ENCODE data around the gene PET100.

DNA sequence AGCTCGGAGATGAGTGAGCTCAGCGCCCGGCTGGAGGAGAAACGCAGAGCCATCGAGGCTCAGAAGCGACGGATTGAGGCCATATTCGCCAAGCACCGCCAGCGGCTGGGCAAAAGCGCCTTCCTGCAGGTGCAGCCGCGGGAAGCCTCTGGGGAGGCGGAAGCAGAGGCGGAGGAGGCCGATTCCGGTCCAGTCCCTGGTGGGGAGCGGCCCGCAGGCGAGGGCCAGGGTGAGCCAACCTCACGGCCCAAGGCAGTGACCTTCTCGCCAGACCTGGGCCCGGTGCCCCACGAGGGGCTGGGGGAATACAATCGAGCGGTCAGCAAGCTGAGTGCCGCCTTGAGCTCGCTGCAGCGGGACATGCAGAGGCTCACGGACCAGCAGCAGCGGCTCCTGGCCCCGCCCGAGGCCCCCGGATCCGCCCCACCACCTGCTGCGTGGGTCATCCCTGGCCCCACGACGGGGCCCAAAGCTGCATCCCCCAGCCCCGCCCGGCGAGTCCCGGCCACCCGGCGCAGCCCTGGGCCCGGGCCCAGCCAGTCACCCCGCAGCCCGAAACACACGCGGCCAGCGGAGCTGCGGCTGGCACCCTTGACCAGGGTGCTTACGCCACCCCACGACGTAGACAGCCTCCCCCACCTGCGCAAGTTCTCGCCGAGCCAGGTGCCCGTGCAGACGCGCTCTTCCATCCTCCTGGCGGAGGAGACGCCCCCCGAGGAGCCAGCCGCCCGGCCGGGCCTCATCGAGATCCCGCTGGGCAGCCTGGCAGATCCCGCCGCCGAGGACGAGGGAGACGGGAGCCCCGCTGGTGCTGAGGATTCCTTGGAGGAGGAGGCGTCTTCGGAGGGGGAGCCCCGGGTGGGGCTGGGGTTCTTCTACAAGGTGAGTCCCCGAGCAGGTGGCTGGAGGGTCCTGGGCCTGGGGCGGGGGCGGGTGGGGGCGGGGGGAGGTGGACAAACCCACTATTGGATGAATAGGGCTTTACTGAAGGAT lies 17.0 kb upstream of the PET100 start:
- TF ChIP-seq, protein P1, sequence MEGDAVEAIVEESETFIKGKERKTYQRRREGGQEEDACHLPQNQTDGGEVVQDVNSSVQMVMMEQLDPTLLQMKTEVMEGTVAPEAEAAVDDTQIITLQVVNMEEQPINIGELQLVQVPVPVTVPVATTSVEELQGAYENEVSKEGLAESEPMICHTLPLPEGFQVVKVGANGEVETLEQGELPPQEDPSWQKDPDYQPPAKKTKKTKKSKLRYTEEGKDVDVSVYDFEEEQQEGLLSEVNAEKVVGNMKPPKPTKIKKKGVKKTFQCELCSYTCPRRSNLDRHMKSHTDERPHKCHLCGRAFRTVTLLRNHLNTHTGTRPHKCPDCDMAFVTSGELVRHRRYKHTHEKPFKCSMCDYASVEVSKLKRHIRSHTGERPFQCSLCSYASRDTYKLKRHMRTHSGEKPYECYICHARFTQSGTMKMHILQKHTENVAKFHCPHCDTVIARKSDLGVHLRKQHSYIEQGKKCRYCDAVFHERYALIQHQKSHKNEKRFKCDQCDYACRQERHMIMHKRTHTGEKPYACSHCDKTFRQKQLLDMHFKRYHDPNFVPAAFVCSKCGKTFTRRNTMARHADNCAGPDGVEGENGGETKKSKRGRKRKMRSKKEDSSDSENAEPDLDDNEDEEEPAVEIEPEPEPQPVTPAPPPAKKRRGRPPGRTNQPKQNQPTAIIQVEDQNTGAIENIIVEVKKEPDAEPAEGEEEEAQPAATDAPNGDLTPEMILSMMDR (IDR thresholded peaks at IDR 0.05; ENCODE audit: low read length) = no peak
- TF ChIP-seq EZH2 (IDR thresholded peaks at IDR 0.05; ENCODE audit: borderline replicate concordance, low read length) = no peak

Data from OCI-LY1 (cell line).